Vein endothelial cell (primary cell): Measurements from ENCODE around the gene OR51B5. TPM values are rescaled to one million over a fixed set of nuclear protein-coding genes. Genes with fewer than 3 reads are reported as not detected.

Source experiments
- small RNA-seq: library from RNA; depleted of rRNA; stranded (forward); fragments of <200 nt; gene quantifications from one replicate; pipeline ENCODE3, GENCODE V24; 2012
- total RNA-seq: library from RNA; depleted of rRNA; stranded (reverse); fragments of >200 nt; gene quantifications from 2 replicates; pipeline ENCODE4 v1.2.3, GENCODE V29; 2012

Gene OR51B5
- total RNA-seq, result not detected in 2 replicates

GRCh38 chr11:5343474-5344335 lies at the start of gene OR51B5:
TSS of gene OR51B5 (minus strand) at chr11:5343524. CDS start at chr11:5343524, 0 bp downstream.

GRCh38 chr11:5383576-5383975 lies 40.3 kb upstream of the OR51B5 start, which contains the start of gene OR51M1:
TSS of gene OR51M1 (plus strand) at chr11:5383812. CDS start at chr11:5389399, 5,587 bp downstream.

GRCh38 chr11:5351208-5351607 lies 7.9 kb upstream of the OR51B5 start, which contains the start of gene OR51B6:
TSS of gene OR51B6 (plus strand) at chr11:5351508. CDS start at chr11:5351508, 0 bp downstream.

GRCh38 chr11:5324197-5324596 lies 19.1 kb downstream of the OR51B5 start, which contains the start of gene OR51B2:
TSS of gene OR51B2 (minus strand) at chr11:5324297. CDS start at chr11:5324297, 0 bp downstream.

DNA sequence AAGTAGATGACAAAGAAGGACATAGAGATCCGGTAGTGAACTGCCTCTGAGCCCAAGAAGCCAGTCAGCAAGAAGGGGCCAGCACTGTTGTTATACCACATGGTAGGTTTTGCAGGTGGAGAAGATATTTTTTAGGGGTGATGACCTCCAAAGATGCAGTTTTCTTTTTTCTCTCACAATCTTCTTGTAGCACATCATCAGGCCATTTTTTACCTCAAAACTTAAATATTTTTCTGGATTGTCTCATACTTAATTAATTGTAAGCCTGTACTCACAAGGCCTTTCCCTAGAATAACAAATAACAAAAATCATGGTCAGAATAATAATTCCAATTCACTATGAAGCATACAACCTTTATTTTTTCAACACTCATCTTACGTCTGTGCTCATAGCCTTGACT lies 41.5 kb downstream of the OR51B5 start, which contains the start of gene OR51B4:
Gene OR51B4 (minus strand): TSS at position 101 of the 400 bp plus-strand sequence. CDS start 0 bp downstream, at position 101.

Small RNAs within 50 kb of the gene (small RNA-seq; reads per million reads assigned to genes)
- not detected for gene AC104389.3

Other genes starting within 250 kb of the OR51B5 start
- gene OR52A5, start 205.2 kb downstream of the OR51B5 start, total RNA-seq, result not detected in 2 replicates
- gene OR52A1, start 188.8 kb downstream of the OR51B5 start, total RNA-seq, result not detected in 2 replicates
- gene OR51V1, start 142.8 kb downstream of the OR51B5 start, total RNA-seq, result not detected in 2 replicates
- not detected in 2 replicates for gene HBB, start 116.5 kb downstream of the OR51B5 start, total RNA-seq
- not detected in 2 replicates for gene HBD, start 109.0 kb downstream of the OR51B5 start, total RNA-seq
- not detected in 2 replicates for gene HBG1, start 93.7 kb downstream of the OR51B5 start, total RNA-seq
- not detected in 2 replicates for gene HBG2, start 88.7 kb downstream of the OR51B5 start, total RNA-seq
- gene HBE1, start 73.6 kb downstream of the OR51B5 start, total RNA-seq, result not detected in 2 replicates
- gene OR51B4, start 41.6 kb downstream of the OR51B5 start, total RNA-seq, result not detected in 2 replicates
- gene OR51B2, start 19.2 kb downstream of the OR51B5 start, total RNA-seq, result not detected in 2 replicates
- not detected in 2 replicates for gene OR51B6, start 8.0 kb upstream of the OR51B5 start, total RNA-seq
- gene OR51M1, start 40.3 kb upstream of the OR51B5 start, total RNA-seq, result not detected in 2 replicates
- gene OR51Q1, start 78.6 kb upstream of the OR51B5 start, total RNA-seq, result not detected in 2 replicates
- gene OR51I1, start 98.0 kb upstream of the OR51B5 start, total RNA-seq, result not detected in 2 replicates
- gene OR51I2, start 105.8 kb upstream of the OR51B5 start, total RNA-seq, result not detected in 2 replicates
- not detected in 2 replicates for gene OR52D1, start 145.2 kb upstream of the OR51B5 start, total RNA-seq
- gene UBQLN3, start 166.4 kb upstream of the OR51B5 start, total RNA-seq, result not detected in 2 replicates
- under 0.01 and 0.10 TPM in 2 replicates for gene UBQLNL, start 173.2 kb upstream of the OR51B5 start, total RNA-seq
- gene OR52H1, start 205.0 kb upstream of the OR51B5 start, total RNA-seq, result 0.65 TPM in 1 of 2 replicates, not detected in the other
- not detected in 2 replicates for gene OR52B6, start 237.4 kb upstream of the OR51B5 start, total RNA-seq